HepG2 (cell line): Measurements from ENCODE around the gene REPIN1. TPM values are rescaled to one million over a fixed set of nuclear protein-coding genes. Genes with fewer than 3 reads are reported as not detected.

Experiments used
- ATAC-seq: fragments of 200-7000 bp; cut with Tn5 transposase; 3 replicates; pipeline ENCODE4 v1.9.1; 2020; ENCODE audit warnings: mild to moderate bottlenecking, moderate library complexity
- BruUV-seq: library from RNA; stranded (reverse); fragments of 400-500 nt; replicated peaks from 2 replicates; lab custom pipeline; 2021; lab: Mats Ljungman, UMichigan
- CTCF ChIA-PET: fragments of 300-600 bp; formaldehyde crosslinking; extraction: SDS; loops from one replicate; lab custom pipeline; 2021; ENCODE audit warnings: low total read pairs, inconsistent platforms, low intra/inter-chr PET ratio; lab: Yijun Ruan, JAX
- POLR2A ChIA-PET: fragments of 350-600 bp; sonication (Branson Sonifier 250); formaldehyde crosslinking; loops from one replicate; lab custom pipeline; 2020; ENCODE audit warnings: antibody characterized with exemption, inconsistent platforms; lab: Yijun Ruan, JAX
- DNase-seq: peaks from one replicate; pipeline ENCODE4 v3.0.0-alpha.2; 2015; ENCODE audit warnings: low spot score
- FAIRE-seq: peaks from 3 replicates; lab custom pipeline; 2011; peaks lifted over from hg19 to GRCh38; lab: Jason Lieb, UNC
- H2AFZ ChIP-seq: one replicate; pipeline ENCODE4 v1.6.1; 2011; ENCODE audit warnings: low read length, inconsistent platforms
- H3K27ac ChIP-seq: fragments of 300-600 bp; 3 replicates; pipeline ENCODE4 v1.8.0; 2011; ENCODE audit warnings: mixed run types, mild to moderate bottlenecking, mixed read lengths, low read length, inconsistent platforms; ENCODE audit not compliant: insufficient read depth; ENCODE audit errors: extremely low read length
- H3K27me3 ChIP-seq, 2 experiments: fragments of 200-600 bp in 1 of 2; 2 replicates in 1 of 2; 3 replicates in 1 of 2; pipeline versions ENCODE4 v1.6.0 to v1.8.0; 2011; ENCODE audit warnings: low read length in 2 of 2, mild to moderate bottlenecking in 2 of 2, moderate library complexity in 2 of 2, inconsistent platforms in 1 of 2; ENCODE audit not compliant: insufficient read depth in 2 of 2, control insufficient read depth in 1 of 2
- H3K36me3 ChIP-seq, 2 experiments: fragments of 200-600 bp in 1 of 2; replicated peaks in 1 of 2; 2 replicates in 1 of 2; 3 replicates in 1 of 2; pipeline versions ENCODE4 v1.5.1 to v1.8.0; 2011; ENCODE audit warnings: low read length in 2 of 2, inconsistent platforms in 1 of 2; ENCODE audit not compliant: insufficient read depth in 2 of 2, control insufficient read depth in 1 of 2
- H3K4me1 ChIP-seq: 2 replicates; pipeline ENCODE4 v1.5.1; 2012; ENCODE audit warnings: low read length, inconsistent platforms; ENCODE audit not compliant: insufficient read depth
- H3K4me2 ChIP-seq: 2 replicates; pipeline ENCODE4 v1.6.0; 2011; ENCODE audit warnings: low read depth, low read length, inconsistent platforms
- H3K4me3 ChIP-seq, 3 experiments: fragments of 200-600 bp in 1 of 3; sonication (generic), shearing (Covaris generic) in 1 of 3; replicated peaks in 1 of 3; 2 replicates each; pipeline ENCODE4 v1.5.1; 2011 to 2016; ENCODE audit warnings: low read length in 3 of 3, inconsistent platforms in 2 of 3, low read depth in 2 of 3, mild to moderate bottlenecking in 2 of 3, control low read depth in 1 of 3, mixed read lengths in 1 of 3; ENCODE audit not compliant: insufficient read depth in 1 of 3
- H3K79me2 ChIP-seq: one replicate; pipeline ENCODE4 v1.6.1; 2011; ENCODE audit warnings: low read length, inconsistent platforms; ENCODE audit not compliant: insufficient read depth
- H3K9ac ChIP-seq: 2 replicates; pipeline ENCODE4 v1.6.0; 2011; ENCODE audit warnings: mild to moderate bottlenecking, low read depth, low read length, inconsistent platforms; ENCODE audit not compliant: insufficient read depth
- H3K9me3 ChIP-seq: 2 replicates; pipeline ENCODE4 v1.5.1; 2012; ENCODE audit warnings: mild to moderate bottlenecking, low read length
- H4K20me1 ChIP-seq: 2 replicates; pipeline ENCODE4 v1.6.0; 2011; ENCODE audit warnings: inconsistent platforms, mild to moderate bottlenecking, low read length, moderate library complexity; ENCODE audit not compliant: insufficient read depth
- AGO2 ChIP-seq: fragments of 200-400 bp; formaldehyde crosslinking; optimal IDR thresholded peaks from 2 replicates; pipeline ENCODE3; 2017; ENCODE audit warnings: mild to moderate bottlenecking, low read depth, low read length, moderate library complexity
- CC2D1A ChIP-seq: sonication (generic); formaldehyde crosslinking; IDR thresholded peaks from 2 replicates; pipeline ENCODE4 v1.8.1; 2023; ENCODE audit warnings: mild to moderate bottlenecking, missing genetic modification reagents
- ZNF605 ChIP-seq: sonication (generic); formaldehyde crosslinking; IDR thresholded peaks from 2 replicates; pipeline ENCODE4 v1.8.0; 2022; ENCODE audit warnings: mild to moderate bottlenecking, missing genetic modification reagents
- WGBS: methylation state at CpG from one replicate; pipeline ENCODE4 v1.1.6; 2017; ENCODE audit warnings: low lambda C conversion rate; 5-methylcytosine and 5-hydroxymethylcytosine counted together
- in situ Hi-C: cut with HindIII; loops from 2 replicates; pipeline ENCODE4 v1.10.0; 2017; ENCODE audit warnings: low pct_unique_long_range_greater_than_20kb; ENCODE audit not compliant: extremely low pct_ligation_motif_present
- intact Hi-C: fragments of 100-400 bp; cut with micrococcal nuclease; formaldehyde crosslinking; loops from one replicate; pipeline ENCODE4 v1.10.0; 2022; ENCODE audit not compliant: unreplicated experiment
- polyA plus RNA-seq, 8 experiments: library from polyadenylated mRNA; depleted of rRNA in 3 of 8; stranded (reverse) in 7 of 8; unstranded in 1 of 8; fragments of >200 nt; fragmentation: Illumina TruSeq in 4 of 8; extraction: Trizol in 4 of 8; gene quantifications; 2 replicates each; pipeline versions ENCODE4 v1.2.1 to v1.2.3, GENCODE V29; 2011 to 2016; ENCODE audit warnings: low read depth in 4 of 8, missing spikeins in 1 of 8, mixed read lengths in 1 of 8; ENCODE audit not compliant: insufficient read depth in 1 of 8
- total RNA-seq, 5 experiments: library from RNA; depleted of rRNA; stranded (reverse); fragments of >200 nt; fragmentation: Illumina TruSeq; extraction: Trizol; gene quantifications; 2 replicates each; pipeline ENCODE4 v1.2.3, GENCODE V29; 2016; ENCODE audit warnings: low read depth in 1 of 5
- TF ChIP-seq, protein P1 (sequence below): sonication (generic); formaldehyde crosslinking; IDR thresholded peaks from 2 replicates; pipeline ENCODE4 v1.4.0; 2020; ENCODE audit warnings: missing genetic modification reagents, borderline replicate concordance

Gene REPIN1
- total and polyA plus RNA-seq, 2 of the 13 experiments (the other 11 are each of a cell fraction or from before 2014, with no cell fraction given): 69.9 to 108 TPM

DNA sequence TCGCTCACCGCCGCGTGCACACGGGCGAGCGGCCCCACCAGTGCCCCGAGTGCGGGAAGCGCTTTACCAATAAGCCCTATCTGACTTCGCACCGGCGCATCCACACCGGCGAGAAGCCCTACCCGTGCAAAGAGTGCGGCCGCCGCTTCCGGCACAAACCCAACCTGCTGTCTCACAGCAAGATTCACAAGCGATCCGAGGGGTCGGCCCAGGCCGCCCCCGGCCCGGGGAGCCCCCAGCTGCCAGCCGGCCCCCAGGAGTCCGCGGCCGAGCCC is 3.3 kb downstream of the REPIN1 start:
- peaks cover 8% of the 10 kb centered on the region; the same call in 1 of the 2 replicates for H4K20me1 ChIP-seq
- ChIA-PET POLR2A (interaction anchor here (4.5 to 6.8 kb wide), 3 partner anchors 13 to 33 kb away, joined by 54 to 141 read pairs (median 86); a partner anchor contains a TSS), CTCF (no interaction called here)
- no peak overlapping the region for H3K4me3 ChIP-seq
- DNase-seq (no peak), ATAC-seq (no peak), FAIRE-seq (no peak)
- H3K4me1 ChIP-seq: peaks cover 70% of the 10 kb centered on the region
- WGBS: 98% methylated on average over 12 of the region's 30 CpGs
- H3K36me3 ChIP-seq: peaks cover 5 to 27% of the 10 kb centered on the region in 2 experiments; a peak in 4 of 5 replicates
- peaks cover 38% of the 10 kb centered on the region for H3K79me2 ChIP-seq
- H3K27ac ChIP-seq: no peak overlapping the region
- no peaks in the 10 kb centered on the region for H3K27me3 ChIP-seq
- no peak overlapping the region for H2AFZ ChIP-seq
- intact Hi-C loops (no loop called here), in situ Hi-C loops (no loop called here)
- no TSS peak for BruUV-seq
- no peaks in the 10 kb centered on the region for H3K9me3 ChIP-seq
- H3K4me2 ChIP-seq: no peak overlapping the region
- no peak overlapping the region for H3K9ac ChIP-seq
- TF ChIP-seq CC2D1A (CRISPR knock-in tag): no peak
- TF ChIP-seq ZNF605: no peak
- TF ChIP-seq, protein P1, sequence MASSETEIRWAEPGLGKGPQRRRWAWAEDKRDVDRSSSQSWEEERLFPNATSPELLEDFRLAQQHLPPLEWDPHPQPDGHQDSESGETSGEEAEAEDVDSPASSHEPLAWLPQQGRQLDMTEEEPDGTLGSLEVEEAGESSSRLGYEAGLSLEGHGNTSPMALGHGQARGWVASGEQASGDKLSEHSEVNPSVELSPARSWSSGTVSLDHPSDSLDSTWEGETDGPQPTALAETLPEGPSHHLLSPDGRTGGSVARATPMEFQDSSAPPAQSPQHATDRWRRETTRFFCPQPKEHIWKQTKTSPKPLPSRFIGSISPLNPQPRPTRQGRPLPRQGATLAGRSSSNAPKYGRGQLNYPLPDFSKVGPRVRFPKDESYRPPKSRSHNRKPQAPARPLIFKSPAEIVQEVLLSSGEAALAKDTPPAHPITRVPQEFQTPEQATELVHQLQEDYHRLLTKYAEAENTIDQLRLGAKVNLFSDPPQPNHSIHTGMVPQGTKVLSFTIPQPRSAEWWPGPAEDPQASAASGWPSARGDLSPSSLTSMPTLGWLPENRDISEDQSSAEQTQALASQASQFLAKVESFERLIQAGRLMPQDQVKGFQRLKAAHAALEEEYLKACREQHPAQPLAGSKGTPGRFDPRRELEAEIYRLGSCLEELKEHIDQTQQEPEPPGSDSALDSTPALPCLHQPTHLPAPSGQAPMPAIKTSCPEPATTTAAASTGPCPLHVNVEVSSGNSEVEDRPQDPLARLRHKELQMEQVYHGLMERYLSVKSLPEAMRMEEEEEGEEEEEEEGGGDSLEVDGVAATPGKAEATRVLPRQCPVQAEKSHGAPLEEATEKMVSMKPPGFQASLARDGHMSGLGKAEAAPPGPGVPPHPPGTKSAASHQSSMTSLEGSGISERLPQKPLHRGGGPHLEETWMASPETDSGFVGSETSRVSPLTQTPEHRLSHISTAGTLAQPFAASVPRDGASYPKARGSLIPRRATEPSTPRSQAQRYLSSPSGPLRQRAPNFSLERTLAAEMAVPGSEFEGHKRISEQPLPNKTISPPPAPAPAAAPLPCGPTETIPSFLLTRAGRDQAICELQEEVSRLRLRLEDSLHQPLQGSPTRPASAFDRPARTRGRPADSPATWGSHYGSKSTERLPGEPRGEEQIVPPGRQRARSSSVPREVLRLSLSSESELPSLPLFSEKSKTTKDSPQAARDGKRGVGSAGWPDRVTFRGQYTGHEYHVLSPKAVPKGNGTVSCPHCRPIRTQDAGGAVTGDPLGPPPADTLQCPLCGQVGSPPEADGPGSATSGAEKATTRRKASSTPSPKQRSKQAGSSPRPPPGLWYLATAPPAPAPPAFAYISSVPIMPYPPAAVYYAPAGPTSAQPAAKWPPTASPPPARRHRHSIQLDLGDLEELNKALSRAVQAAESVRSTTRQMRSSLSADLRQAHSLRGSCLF (CRISPR knock-in tag): no peak
- TF ChIP-seq AGO2: peak; percentile 14
